Cardiac muscle cell (in vitro differentiated cells and primary cell): ENCODE results near the gene PLA2G4D. TPM values are rescaled to one million over a fixed set of nuclear protein-coding genes. Genes with fewer than 3 reads are reported as not detected.
A peak's percentile ranks its signal among the peaks of the same experiment; 100 is the strongest.

Source experiments
- DNase-seq, 2 donors: peaks; one replicate each; pipeline versions ENCODE4 v3.0.0 to v3.0.0-alpha.2; 2010 to 2017; ENCODE audit warnings: low read depth in 1 of 2, low spot score in 1 of 2
- H3K27ac ChIP-seq: fragments of 200-600 bp; sonication (generic); 2 replicates; pipeline ENCODE4 v1.5.1; 2016
- H3K27me3 ChIP-seq: fragments of 200-600 bp; sonication (generic); 2 replicates; pipeline ENCODE4 v1.6.0; 2016; ENCODE audit warnings: control low read depth
- H3K36me3 ChIP-seq: fragments of 200-600 bp; sonication (generic); 2 replicates; pipeline ENCODE4 v1.5.1; 2016; ENCODE audit warnings: control low read depth
- H3K4me1 ChIP-seq: fragments of 200-600 bp; sonication (generic); 2 replicates; pipeline ENCODE4 v1.8.1; 2017; ENCODE audit warnings: low read depth, mild to moderate bottlenecking, mixed run types
- H3K4me3 ChIP-seq: fragments of 200-600 bp; sonication (generic); 2 replicates; pipeline ENCODE4 v1.5.1; 2016; ENCODE audit warnings: mild to moderate bottlenecking
- H3K9me3 ChIP-seq: fragments of 200-600 bp; sonication (generic); 2 replicates; pipeline ENCODE4 v1.5.1; 2017; ENCODE audit warnings: low read depth, mild to moderate bottlenecking, control low read depth
- CTCF ChIP-seq: IDR thresholded peaks from 2 replicates; pipeline ENCODE4 v1.5.1; 2012; ENCODE audit warnings: low read depth, mild to moderate bottlenecking, low read length
- polyA plus RNA-seq: library from polyadenylated mRNA; unstranded; fragments of >200 nt; fragmentation: Nextera tagmentation; extraction: Ambion mirVana; gene quantifications from 2 replicates; pipeline ENCODE4 v1.2.1, GENCODE V29; 2016
- total RNA-seq: library from RNA; depleted of rRNA; stranded (reverse); fragments of >200 nt; gene quantifications from 2 replicates; pipeline ENCODE4 v1.2.3, GENCODE V29; 2016

The PLA2G4D gene
- total and polyA plus RNA-seq, 2 experiments from 2014 or later: 0.03 to 0.16 TPM

- Histone ChIP-seq H3K9me3 (no peaks in the 10 kb centered on the region), H3K4me3 (no peak overlapping the region), H3K27me3 (no peaks in the 10 kb centered on the region), H3K36me3 (no peaks in the 10 kb centered on the region), H3K4me1 (peaks cover 5% of the 10 kb centered on the region), H3K27ac (no peak overlapping the region)
- DNase-seq: no peak
- no peak for TF ChIP-seq CTCF
Observed at GRCh38 chr15:42032376-42033213, 61.8 kb downstream of the PLA2G4D start.

GRCh38 chr15:42031198-42031915 lies 63.0 kb downstream of the PLA2G4D start:
- no peaks in the 10 kb centered on the region for H3K9me3 ChIP-seq
- no peak overlapping the region for H3K4me3 ChIP-seq
- no peaks in the 10 kb centered on the region for H3K36me3 ChIP-seq
- peak in 1 of 2 donors; percentile 18 for DNase-seq
- H3K27me3 ChIP-seq: no peaks in the 10 kb centered on the region
- H3K4me1 ChIP-seq: peaks cover 12% of the 10 kb centered on the region
- TF ChIP-seq CTCF: no peak
- no peak overlapping the region for H3K27ac ChIP-seq

GRCh38 chr15:42027521-42027920 lies 66.8 kb downstream of the PLA2G4D start:
- Histone ChIP-seq H3K27ac (no peak overlapping the region), H3K9me3 (no peaks in the 10 kb centered on the region), H3K27me3 (no peaks in the 10 kb centered on the region), H3K4me3 (no peak overlapping the region), H3K4me1 (peaks cover 12% of the 10 kb centered on the region), H3K36me3 (no peaks in the 10 kb centered on the region)
- no peak for TF ChIP-seq CTCF
- no peak for DNase-seq

GRCh38 chr15:42024303-42024702 lies 70.1 kb downstream of the PLA2G4D start:
- no peak for TF ChIP-seq CTCF
- no peaks in the 10 kb centered on the region for H3K27me3 ChIP-seq
- H3K36me3 ChIP-seq: no peaks in the 10 kb centered on the region
- peaks cover 12% of the 10 kb centered on the region for H3K4me1 ChIP-seq
- no peak overlapping the region for H3K4me3 ChIP-seq
- no peak overlapping the region for H3K27ac ChIP-seq
- H3K9me3 ChIP-seq: no peaks in the 10 kb centered on the region
- DNase-seq: no peak

GRCh38 chr15:42021593-42021992 lies 72.8 kb downstream of the PLA2G4D start:
- no peak for TF ChIP-seq CTCF
- no peak for DNase-seq
- no peak overlapping the region for H3K4me3 ChIP-seq
- no peaks in the 10 kb centered on the region for H3K27me3 ChIP-seq
- H3K9me3 ChIP-seq: no peaks in the 10 kb centered on the region
- H3K4me1 ChIP-seq: peaks cover 7% of the 10 kb centered on the region
- H3K36me3 ChIP-seq: no peaks in the 10 kb centered on the region
- H3K27ac ChIP-seq: no peak overlapping the region
